ENCODE data around the gene HSPB8.
"Not testable (repeated sequence)": the region's sequence is repeated elsewhere in the genome, so short reads cannot be mapped to it uniquely, and the experiment has no call there.

Gene HSPB8

GRCh38 chr12:119206348-119207062 is 27.8 kb downstream of the HSPB8 start:
- no peak for DNase-seq

- no peak for DNase-seq
Observed at GRCh38 chr12:119207063-119207560, 28.4 kb downstream of the HSPB8 start.

GRCh38 chr12:119208626-119209061 is 29.9 kb downstream of the HSPB8 start:
- DNase-seq, result no peak

GRCh38 chr12:119211884-119212283 is 33.2 kb downstream of the HSPB8 start:
- no peak for DNase-seq

GRCh38 chr12:119216084-119216483 is 37.4 kb downstream of the HSPB8 start:
- DNase-seq, result no peak

- not testable (repeated sequence) for DNase-seq
Observed at GRCh38 chr12:119218875-119219274, 40.1 kb downstream of the HSPB8 start.

- DNase-seq, result no peak
Observed at GRCh38 chr12:119222222-119222951, 43.7 kb downstream of the HSPB8 start.

GRCh38 chr12:119225454-119225853 is 46.7 kb downstream of the HSPB8 start:
- no peak for DNase-seq

- no peak for DNase-seq
Observed at GRCh38 chr12:119227292-119227691, 48.6 kb downstream of the HSPB8 start.

- no peak for DNase-seq
Observed at GRCh38 chr12:119229205-119229604, 50.5 kb downstream of the HSPB8 start.

- DNase-seq, result peak; percentile 5
Observed at GRCh38 chr12:119229837-119230236, 51.1 kb downstream of the HSPB8 start.

GRCh38 chr12:119230807-119231206 is 52.1 kb downstream of the HSPB8 start:
- no peak for DNase-seq

- no peak for DNase-seq
Observed at GRCh38 chr12:119231774-119232173, 53.0 kb downstream of the HSPB8 start.

GRCh38 chr12:119235197-119235751 is 56.5 kb downstream of the HSPB8 start:
- no peak for DNase-seq

- no peak for DNase-seq
Observed at GRCh38 chr12:119236372-119236771, 57.6 kb downstream of the HSPB8 start.

- DNase-seq, result no peak
Observed at GRCh38 chr12:119239040-119239439, 60.3 kb downstream of the HSPB8 start.

GRCh38 chr12:119241049-119241448 is 62.3 kb downstream of the HSPB8 start:
- DNase-seq, result no peak

- no peak for DNase-seq
Observed at GRCh38 chr12:119241580-119242169, 62.9 kb downstream of the HSPB8 start.
